GM19372 (cell line): Measurements from ENCODE around the gene NLRX1.
"Not testable (repeated sequence)": the region's sequence is repeated elsewhere in the genome, so short reads cannot be mapped to it uniquely, and the experiment has no call there.

Source experiments
- ATAC-seq: cut with Tn5 transposase; IDR thresholded peaks from one replicate; pipeline ENCODE4 v1.9.1; 2021; ENCODE audit warnings: mild to moderate bottlenecking, low read depth, moderate library complexity; ENCODE audit not compliant: unreplicated experiment

The NLRX1 gene

GRCh38 chr11:119168471-119169281 lies at the start of gene NLRX1:
TSS of gene NLRX1 (plus strand) at chr11:119168725. CDS start at chr11:119171404, 2,679 bp downstream.
- ATAC-seq: peak; percentile 75

GRCh38 chr11:119118946-119119345 lies 49.6 kb upstream of the NLRX1 start:
- ATAC-seq: no peak

- ATAC-seq: no peak
Observed at GRCh38 chr11:119120639-119121007, 47.9 kb upstream of the NLRX1 start.

- peak; percentile 97 for ATAC-seq
Observed at GRCh38 chr11:119121008-119121810, 47.3 kb upstream of the NLRX1 start, which contains the start of gene HINFP. TSS of gene HINFP (plus strand) at chr11:119121580. CDS start at chr11:119126945, 5,365 bp downstream.

GRCh38 chr11:119121811-119122124 lies 46.8 kb upstream of the NLRX1 start:
- peak; percentile 1 for ATAC-seq

GRCh38 chr11:119125821-119126220 lies 42.7 kb upstream of the NLRX1 start:
- ATAC-seq: no peak

- no peak for ATAC-seq
Observed at GRCh38 chr11:119126675-119127268, 41.8 kb upstream of the NLRX1 start.

- ATAC-seq: no peak
Observed at GRCh38 chr11:119130662-119131061, 37.9 kb upstream of the NLRX1 start.

- no peak for ATAC-seq
Observed at GRCh38 chr11:119134389-119134978, 34.0 kb upstream of the NLRX1 start.

GRCh38 chr11:119139276-119139675 lies 29.2 kb upstream of the NLRX1 start:
- ATAC-seq: not testable (repeated sequence)

GRCh38 chr11:119144825-119145486 lies 23.6 kb upstream of the NLRX1 start:
- ATAC-seq: peak; percentile 54

GRCh38 chr11:119145551-119145950 lies 23.0 kb upstream of the NLRX1 start:
- ATAC-seq: no peak

- ATAC-seq: no peak
Observed at GRCh38 chr11:119147604-119148333, 20.8 kb upstream of the NLRX1 start.

GRCh38 chr11:119148720-119149017 lies 19.9 kb upstream of the NLRX1 start:
- no peak for ATAC-seq

GRCh38 chr11:119149018-119149785 lies 19.3 kb upstream of the NLRX1 start, which contains the start of gene ABCG4:
TSS of gene ABCG4 (plus strand) at chr11:119149052. CDS start at chr11:119149966, 914 bp downstream.
- ATAC-seq: no peak

- ATAC-seq: no peak
Observed at GRCh38 chr11:119149786-119150275, 18.7 kb upstream of the NLRX1 start.

GRCh38 chr11:119152043-119152442 lies 16.5 kb upstream of the NLRX1 start:
- ATAC-seq: no peak

GRCh38 chr11:119152604-119153003 lies 15.9 kb upstream of the NLRX1 start:
- ATAC-seq: no peak
